GM19351 (cell line): ENCODE data around the gene TEX19.

Experiments
- ATAC-seq: cut with Tn5 transposase; IDR thresholded peaks from one replicate; pipeline ENCODE4 v1.9.1; 2021; ENCODE audit warnings: mild to moderate bottlenecking, moderate library complexity; ENCODE audit not compliant: unreplicated experiment

The TEX19 gene, protein sequence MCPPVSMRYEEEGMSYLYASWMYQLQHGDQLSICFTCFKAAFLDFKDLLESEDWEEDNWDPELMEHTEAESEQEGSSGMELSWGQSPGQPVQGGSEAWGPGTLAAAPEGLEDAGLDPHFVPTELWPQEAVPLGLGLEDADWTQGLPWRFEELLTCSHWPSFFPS

GRCh38 chr17:82358465-82359350 lies at the start of gene TEX19:
TEX19 (plus strand) TSS chr17:82359247; CDS start chr17:82362151, 2,904 bp downstream.
- no peak for ATAC-seq

- no peak for ATAC-seq
These were observed 49.1 kb upstream of the TEX19 start for GRCh38 chr17:82309656-82310570.

DNA sequence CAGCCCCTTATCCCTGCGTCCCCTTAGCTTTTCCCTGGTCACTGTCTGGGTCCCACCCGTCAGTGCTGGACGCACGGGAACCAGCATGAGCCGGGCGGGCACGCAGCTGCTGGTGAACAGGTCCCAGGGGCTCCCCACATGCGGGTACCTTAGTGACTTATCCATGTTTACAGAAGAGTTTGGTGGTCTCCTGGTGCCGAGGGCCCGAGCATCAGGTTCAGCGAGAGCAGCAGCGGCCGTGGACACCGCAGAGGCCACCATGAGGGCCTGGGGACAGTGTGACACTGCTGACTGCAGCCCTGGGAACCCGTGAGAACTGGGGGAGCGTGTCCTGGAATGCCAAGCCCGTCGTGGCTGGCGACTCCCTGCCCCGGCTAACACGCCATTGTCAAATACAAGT lies 48.2 kb upstream of the TEX19 start:
- ATAC-seq = no peak

DNA sequence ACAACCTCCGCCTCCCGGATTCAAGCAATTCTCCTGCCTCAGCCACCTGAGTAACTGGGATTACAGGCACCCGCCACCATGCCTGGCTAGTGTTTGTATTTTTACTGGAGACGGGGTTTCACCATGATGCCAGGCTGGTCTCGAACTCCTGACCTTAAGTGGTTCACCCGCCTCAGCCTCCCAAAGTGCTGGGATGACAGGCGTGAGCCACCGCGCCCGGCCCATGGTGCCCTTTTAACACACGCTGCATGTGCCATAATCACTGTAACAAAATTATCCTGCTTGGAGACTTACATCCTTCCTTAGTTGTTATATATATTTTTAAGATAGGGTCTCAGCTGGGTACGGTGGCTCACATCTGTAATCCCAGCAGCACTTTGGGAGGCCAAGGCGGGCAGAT lies 47.1 kb upstream of the TEX19 start:
- no peak for ATAC-seq

GRCh38 chr17:82313195-82314011 lies 45.6 kb upstream of the TEX19 start:
- no peak for ATAC-seq

DNA sequence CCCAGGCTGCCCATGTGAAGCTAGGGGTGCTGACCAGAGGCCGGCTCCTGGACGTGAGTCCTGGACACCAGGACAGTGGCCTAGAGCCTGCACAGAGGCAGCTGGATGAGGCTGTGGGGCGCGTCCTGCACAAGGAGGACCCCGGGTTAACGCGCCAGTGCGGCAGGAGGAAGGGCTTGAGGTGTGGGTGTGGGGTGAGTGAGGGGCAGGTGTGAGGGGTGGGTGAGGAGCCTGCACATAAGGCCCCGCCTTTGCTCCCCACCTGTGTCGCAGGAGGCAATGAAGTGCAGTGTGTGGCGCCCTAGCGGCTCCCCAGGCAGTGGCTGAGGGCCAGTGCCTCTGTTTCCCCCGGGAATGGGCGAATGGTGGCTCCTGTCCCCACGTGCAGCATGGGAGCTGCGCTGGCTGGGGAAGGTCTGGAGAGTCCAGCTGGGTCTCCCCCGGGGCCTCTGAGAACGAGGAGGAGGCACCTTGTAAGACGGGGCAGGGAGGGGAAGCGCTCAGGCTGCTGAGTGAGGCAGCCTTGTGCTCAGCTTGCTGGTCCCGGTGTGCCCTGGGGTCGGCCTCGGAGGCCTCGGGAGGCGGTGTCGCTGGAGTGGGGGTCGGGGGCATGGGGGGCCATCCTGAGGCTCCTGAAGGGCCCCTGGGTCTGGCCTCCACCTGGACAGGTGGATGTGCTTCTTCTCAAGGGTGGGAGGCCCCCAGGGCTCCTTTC lies 44.9 kb upstream of the TEX19 start:
- no peak for ATAC-seq

GRCh38 chr17:82314727-82315605 lies 44.1 kb upstream of the TEX19 start:
- no peak for ATAC-seq

DNA sequence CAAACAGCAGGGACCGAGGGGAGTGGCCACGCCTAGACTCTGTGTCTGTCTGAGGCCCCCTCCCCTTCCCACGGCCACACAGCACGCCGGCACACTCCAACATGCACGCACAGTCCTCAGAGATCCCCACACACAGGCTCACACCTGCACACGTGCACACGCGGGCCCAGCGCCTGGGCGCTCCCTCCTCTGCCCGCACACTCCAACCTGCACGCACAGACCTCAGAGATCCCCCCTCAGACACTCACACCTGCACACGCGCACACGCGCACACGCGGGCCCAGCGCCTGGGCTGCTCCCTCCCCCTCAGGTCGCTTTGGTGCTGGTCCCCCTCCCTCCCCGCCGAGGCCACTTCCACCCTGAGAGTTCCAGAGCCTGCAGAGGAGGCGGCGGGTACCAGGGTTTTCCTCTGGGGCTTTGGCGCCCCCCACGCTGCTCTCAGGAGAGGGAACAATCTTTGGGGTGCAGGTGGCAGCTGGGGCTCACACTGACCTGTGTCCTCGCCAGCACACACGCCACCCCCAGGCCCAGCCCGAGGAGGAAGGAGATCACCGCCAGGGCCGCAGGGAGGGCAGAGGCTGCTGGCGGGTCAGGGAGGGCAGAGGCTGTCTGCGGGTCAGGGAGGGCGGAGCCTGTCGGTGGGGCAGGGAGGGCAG lies 43.2 kb upstream of the TEX19 start:
- no peak for ATAC-seq

- ATAC-seq = no peak
These were observed 42.2 kb upstream of the TEX19 start for GRCh38 chr17:82316651-82317393.

DNA sequence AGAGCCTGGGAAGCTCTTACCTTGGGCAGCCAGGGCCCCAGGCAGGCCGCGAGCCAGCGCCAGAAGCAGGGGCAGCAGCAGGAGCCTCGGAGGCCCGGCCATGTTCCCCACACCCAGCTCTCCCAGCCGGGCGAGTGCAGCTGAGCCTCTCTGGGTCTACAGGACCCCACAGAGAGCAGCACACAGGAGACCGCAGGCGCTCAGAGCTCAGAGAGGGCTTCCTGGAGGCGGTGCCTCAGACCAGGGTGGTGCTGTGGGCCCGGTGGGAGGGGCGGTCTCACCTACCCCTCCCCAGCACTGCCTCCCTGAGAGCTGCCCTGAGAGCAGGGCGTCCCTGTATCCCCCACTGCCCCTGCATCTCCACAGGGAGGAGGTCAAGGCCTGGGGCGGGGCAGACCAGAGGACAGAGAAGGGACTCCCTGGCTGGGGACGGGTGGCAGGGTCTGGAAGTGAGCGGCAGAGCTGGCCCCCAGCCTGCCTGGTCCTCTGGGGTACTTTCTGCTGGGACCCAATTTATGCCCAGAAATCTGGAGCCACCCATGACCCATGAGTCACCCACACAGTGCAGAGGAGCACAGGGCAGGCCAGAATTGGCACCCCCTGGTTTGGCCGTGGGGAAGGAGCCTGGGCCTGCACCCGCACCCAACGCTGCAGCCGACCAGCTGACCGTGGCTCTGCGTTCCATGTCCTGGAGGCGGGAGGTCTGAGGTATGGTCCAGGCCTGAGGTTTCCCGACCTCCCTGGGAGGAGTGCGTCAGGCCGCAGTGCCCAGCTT lies 41.5 kb upstream of the TEX19 start, which contains the start of gene CD7:
TSS of gene CD7 (minus strand) at position 215 of the 775 bp plus-strand sequence. CDS start at position 102, 113 bp downstream.
- no peak for ATAC-seq

DNA sequence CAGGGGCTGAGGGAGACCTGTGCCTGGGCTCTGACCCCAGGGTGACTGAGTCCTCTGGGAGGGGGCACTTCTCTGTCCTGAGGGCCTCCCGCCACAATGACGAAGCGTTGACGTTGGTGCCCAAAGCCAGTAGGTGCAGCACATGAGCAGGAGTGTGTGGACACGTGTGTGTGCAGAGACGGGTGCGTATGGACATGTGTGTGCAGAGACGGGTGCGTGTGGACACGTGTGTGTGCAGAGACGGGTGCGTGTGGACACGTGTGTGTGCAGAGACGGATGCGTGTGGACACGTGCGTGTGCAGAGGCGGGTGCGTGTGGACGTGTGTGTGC lies 40.9 kb upstream of the TEX19 start:
- no peak for ATAC-seq

DNA sequence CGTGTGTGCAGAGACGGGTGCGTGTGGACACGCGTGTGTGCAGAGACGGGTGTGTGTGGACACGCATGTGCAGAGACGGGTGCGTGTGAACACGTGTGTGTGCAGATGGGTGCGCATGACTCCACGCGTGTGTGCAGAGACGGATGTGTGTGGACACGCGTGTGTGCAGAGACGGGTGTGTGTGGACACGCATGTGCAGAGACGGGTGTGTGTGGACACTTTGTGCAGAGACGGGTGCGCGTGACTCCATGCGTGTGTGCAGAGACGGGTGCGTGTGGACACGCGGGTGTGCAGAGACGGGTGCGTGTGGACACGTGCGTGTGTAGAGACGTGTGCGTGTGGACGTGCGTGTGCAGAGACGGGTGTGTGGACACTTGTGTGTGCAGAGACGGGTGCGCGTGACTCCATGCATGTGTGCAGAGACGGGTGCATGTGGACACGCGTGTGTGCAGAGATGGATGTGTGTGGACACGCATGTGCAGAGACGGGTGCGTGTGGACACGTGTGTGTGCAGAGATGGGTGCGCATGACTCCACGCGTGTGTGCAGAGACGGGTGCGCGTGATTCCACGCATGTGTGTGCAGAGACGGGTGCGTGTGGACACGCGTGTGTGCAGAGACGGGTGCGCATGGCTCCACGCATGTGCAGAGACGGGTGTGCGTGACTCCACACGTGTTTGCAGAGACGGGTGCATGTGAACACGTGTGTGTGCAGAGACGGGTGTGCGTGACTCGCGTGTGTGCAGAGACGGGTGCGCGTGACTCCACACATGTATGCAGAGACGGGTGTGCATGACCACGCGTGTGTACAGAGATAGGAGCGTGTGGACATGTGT lies 40.1 kb upstream of the TEX19 start:
- ATAC-seq = no peak

DNA sequence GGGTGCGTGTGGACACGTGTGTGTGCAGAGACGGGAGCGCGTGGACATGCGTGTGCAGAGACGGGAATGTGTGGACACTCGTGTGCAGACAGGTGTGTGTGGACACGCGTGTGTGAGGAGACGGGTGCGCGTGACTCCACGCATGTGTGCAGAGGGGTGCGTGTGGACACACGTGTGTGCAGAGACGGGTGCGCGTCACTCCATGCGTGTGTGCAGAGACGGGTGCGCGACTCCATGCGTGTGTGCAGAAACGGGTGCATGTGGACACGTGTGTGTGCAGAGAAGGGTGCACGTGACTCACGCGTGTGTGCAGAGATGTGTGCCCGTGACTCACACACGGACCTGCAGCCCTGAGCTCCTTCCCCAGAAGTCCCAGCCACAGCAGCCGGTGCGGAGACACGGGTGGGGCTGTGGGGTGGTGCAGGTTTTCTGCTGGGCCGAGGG lies 39.4 kb upstream of the TEX19 start:
- ATAC-seq = no peak

- no peak for ATAC-seq
These were observed 38.8 kb upstream of the TEX19 start for GRCh38 chr17:82320140-82320840.
